ENCODE measurements around the gene NDUFB10. TPM values are rescaled to one million over a fixed set of nuclear protein-coding genes. Genes with fewer than 3 reads are reported as not detected.
A peak's percentile ranks its signal among the peaks of the same experiment; 100 is the strongest.

Gene NDUFB10
- total and polyA plus RNA-seq, 10 of the 15 experiments (the other 5 are each of a cell fraction or from before 2014, with no cell fraction given): 52.2 to 319 (median 130) TPM

DNA sequence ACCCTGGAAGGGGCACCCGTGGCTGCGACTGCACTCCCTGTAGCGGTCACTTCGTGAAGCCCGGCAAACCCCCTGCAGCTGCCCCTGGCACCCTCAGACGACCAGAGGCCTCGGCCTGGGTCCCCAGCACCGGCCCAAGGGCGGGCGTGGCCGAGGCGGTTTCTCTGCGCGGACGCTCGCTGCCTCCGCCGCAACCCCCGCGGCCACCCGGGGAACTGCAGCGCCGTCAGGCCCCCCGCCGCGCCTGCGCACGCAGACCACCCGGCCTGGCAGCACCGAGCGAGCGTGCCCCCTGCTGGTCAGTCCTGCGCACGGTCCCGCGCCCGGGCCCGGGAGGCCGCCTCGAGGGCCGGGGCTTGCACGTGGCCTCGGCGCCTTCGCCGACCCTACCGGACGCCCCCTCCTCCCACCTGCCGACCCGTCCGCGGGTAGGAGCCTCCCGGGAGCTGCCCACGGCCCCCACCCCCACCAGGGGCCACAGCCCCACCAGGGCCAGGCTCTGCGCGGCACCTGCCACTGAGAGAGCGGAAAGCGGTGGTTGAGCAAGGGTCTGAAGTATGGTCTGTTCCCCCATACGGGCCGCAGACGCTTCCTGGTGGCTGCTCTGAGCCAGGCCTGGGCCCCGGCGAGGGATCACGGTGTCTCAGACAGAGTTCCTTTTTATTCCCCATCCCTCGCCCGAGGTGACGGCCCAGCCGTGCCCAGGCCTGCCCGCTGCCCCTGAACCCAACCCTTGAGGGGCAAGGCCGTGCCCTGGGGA, 29.6 kb upstream of the NDUFB10 start:
- Histone ChIP-seq H3K4me2 (ENCODE audit: control insufficient read depth, insufficient read depth) (peak overlapping the region; percentile 62), H3K4me3 (peak overlapping the region; percentile 60; the same call in 1 of the 2 replicates), H3K36me3 (ENCODE audit: control insufficient read depth in 2 of 2, insufficient read depth in 2 of 2, low read length in 1 of 2) (no peaks in the 10 kb centered on the region), H3K27ac (ENCODE audit: control insufficient read depth, insufficient read depth) (no peak overlapping the region), H3K9ac (ENCODE audit: control insufficient read depth, insufficient read depth, low read length) (no peak overlapping the region), H3K27me3 (replicated peaks in 1 of 2; ENCODE audit: control insufficient read depth in 2 of 2, insufficient read depth in 2 of 2, low read length in 1 of 2) (no peaks in the 10 kb centered on the region; a peak in 3 of 4 replicates), H3K79me2 (ENCODE audit: control insufficient read depth, insufficient read depth, low read length) (no peaks in the 10 kb centered on the region), H3K9me3 (replicated peaks; ENCODE audit: control insufficient read depth, insufficient read depth, low read length) (no peaks in the 10 kb centered on the region), H4K20me1 (ENCODE audit: control insufficient read depth, insufficient read depth) (no peaks in the 10 kb centered on the region), H3K4me1 (ENCODE audit: control insufficient read depth, insufficient read depth, low read length) (no peaks in the 10 kb centered on the region; the same call in 1 of the 2 replicates), H2AFZ (ENCODE audit: control insufficient read depth, low read depth, low read length) (peak overlapping the region; percentile 73)
- DNase-seq (ENCODE audit: low read depth, low spot score) (no peak), ATAC-seq (peak; percentile 98), FAIRE-seq (no peak)
- in situ Hi-C loops (cut with MboI) (loop anchor here (10.0 kb wide), 1 partner anchor 65 kb away; no protein-coding TSS in a partner anchor), intact Hi-C loops (cut with micrococcal nuclease; ENCODE audit: unreplicated experiment) (loop anchor here (2.0 kb wide), 1 partner anchor 67 kb away; no protein-coding TSS in a partner anchor)
- 11% methylated on average over 50 of the region's 70 CpGs for WGBS (ENCODE audit: insufficient coverage, insufficient replicate concordance, low lambda C conversion rate, missing lambda C conversion rate)
- CTCF ChIA-PET: interaction anchor here (0.6 to 4.2 kb wide), 9 partner anchors 10 to 119 kb away, joined by 3 to 21 read pairs (median 6); no protein-coding TSS in a partner anchor
- BruUV-seq (replicated peaks): no TSS peak
- POLR2A ChIA-PET: interaction anchor here (0.6 to 0.9 kb wide), 2 partner anchors 78 to 147 kb away, joined by 3 to 7 read pairs; partner anchors contain the start of genes NUBP2 and SPSB3
- SMC1A ChIA-PET (ENCODE audit: uncharacterized antibody, unreplicated experiment): interaction anchor here (1.3 to 1.8 kb wide), 3 partner anchors 63 to 211 kb away, joined by 3 to 5 read pairs (median 3); no protein-coding TSS in a partner anchor
- RAD21 ChIA-PET (ENCODE audit: unreplicated experiment): interaction anchor here (1.0 to 2.0 kb wide), 4 partner anchors 11 to 147 kb away, joined by 3 to 6 read pairs (median 4); partner anchors contain the start of genes FAHD1, NUBP2 and SPSB3
- TF ChIP-seq IRF4 (IDR thresholded peaks at IDR 0.05; ENCODE audit: low read depth, low read length): no peak
- TF ChIP-seq, protein P1, sequence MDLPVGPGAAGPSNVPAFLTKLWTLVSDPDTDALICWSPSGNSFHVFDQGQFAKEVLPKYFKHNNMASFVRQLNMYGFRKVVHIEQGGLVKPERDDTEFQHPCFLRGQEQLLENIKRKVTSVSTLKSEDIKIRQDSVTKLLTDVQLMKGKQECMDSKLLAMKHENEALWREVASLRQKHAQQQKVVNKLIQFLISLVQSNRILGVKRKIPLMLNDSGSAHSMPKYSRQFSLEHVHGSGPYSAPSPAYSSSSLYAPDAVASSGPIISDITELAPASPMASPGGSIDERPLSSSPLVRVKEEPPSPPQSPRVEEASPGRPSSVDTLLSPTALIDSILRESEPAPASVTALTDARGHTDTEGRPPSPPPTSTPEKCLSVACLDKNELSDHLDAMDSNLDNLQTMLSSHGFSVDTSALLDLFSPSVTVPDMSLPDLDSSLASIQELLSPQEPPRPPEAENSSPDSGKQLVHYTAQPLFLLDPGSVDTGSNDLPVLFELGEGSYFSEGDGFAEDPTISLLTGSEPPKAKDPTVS (IDR thresholded peaks at IDR 0.05; ENCODE audit: low read depth, low read length): no peak
- TF ChIP-seq, protein P2, sequence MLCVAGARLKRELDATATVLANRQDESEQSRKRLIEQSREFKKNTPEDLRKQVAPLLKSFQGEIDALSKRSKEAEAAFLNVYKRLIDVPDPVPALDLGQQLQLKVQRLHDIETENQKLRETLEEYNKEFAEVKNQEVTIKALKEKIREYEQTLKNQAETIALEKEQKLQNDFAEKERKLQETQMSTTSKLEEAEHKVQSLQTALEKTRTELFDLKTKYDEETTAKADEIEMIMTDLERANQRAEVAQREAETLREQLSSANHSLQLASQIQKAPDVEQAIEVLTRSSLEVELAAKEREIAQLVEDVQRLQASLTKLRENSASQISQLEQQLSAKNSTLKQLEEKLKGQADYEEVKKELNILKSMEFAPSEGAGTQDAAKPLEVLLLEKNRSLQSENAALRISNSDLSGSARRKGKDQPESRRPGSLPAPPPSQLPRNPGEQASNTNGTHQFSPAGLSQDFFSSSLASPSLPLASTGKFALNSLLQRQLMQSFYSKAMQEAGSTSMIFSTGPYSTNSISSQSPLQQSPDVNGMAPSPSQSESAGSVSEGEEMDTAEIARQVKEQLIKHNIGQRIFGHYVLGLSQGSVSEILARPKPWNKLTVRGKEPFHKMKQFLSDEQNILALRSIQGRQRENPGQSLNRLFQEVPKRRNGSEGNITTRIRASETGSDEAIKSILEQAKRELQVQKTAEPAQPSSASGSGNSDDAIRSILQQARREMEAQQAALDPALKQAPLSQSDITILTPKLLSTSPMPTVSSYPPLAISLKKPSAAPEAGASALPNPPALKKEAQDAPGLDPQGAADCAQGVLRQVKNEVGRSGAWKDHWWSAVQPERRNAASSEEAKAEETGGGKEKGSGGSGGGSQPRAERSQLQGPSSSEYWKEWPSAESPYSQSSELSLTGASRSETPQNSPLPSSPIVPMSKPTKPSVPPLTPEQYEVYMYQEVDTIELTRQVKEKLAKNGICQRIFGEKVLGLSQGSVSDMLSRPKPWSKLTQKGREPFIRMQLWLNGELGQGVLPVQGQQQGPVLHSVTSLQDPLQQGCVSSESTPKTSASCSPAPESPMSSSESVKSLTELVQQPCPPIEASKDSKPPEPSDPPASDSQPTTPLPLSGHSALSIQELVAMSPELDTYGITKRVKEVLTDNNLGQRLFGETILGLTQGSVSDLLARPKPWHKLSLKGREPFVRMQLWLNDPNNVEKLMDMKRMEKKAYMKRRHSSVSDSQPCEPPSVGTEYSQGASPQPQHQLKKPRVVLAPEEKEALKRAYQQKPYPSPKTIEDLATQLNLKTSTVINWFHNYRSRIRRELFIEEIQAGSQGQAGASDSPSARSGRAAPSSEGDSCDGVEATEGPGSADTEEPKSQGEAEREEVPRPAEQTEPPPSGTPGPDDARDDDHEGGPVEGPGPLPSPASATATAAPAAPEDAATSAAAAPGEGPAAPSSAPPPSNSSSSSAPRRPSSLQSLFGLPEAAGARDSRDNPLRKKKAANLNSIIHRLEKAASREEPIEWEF (IDR thresholded peaks at IDR 0.05; ENCODE audit: insufficient replicate concordance, low read depth, low read length): no peak
- no peak for TF ChIP-seq ETV6 (conservative IDR thresholded peaks at IDR 0.05 in 1 of 2, IDR thresholded peaks at IDR 0.05 in 1 of 2; ENCODE audit: borderline replicate concordance in 1 of 2, low read depth in 1 of 2)
- peak; percentile 79 for TF ChIP-seq YY1 (IDR thresholded peaks at IDR 0.05; ENCODE audit: low read depth, low read length)
- TF ChIP-seq ZNF622 (IDR thresholded peaks at IDR 0.05): no peak
- TF ChIP-seq POLR2A (IDR thresholded peaks at IDR 0.05; ENCODE audit: low read depth, low read length): peak; percentile 43; the same call in 1 of the 2 replicates
- TF ChIP-seq BACH1 (IDR thresholded peaks at IDR 0.05; ENCODE audit: borderline replicate concordance): peak; percentile 80
- TF ChIP-seq, protein P3, sequence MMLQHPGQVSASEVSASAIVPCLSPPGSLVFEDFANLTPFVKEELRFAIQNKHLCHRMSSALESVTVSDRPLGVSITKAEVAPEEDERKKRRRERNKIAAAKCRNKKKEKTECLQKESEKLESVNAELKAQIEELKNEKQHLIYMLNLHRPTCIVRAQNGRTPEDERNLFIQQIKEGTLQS (IDR thresholded peaks at IDR 0.05; ENCODE audit: borderline replicate concordance, extremely low read depth, low read depth, low read length): 0 out of 2 replicates have a peak, but pooled peaks have one; percentile 24
- TF ChIP-seq RB1 (IDR thresholded peaks at IDR 0.05; ENCODE audit: borderline replicate concordance): peak; percentile 83; the same call in 1 of the 2 replicates
- TF ChIP-seq GATAD2B (conservative IDR thresholded peaks at IDR 0.05; ENCODE audit: low read depth): peak; percentile 80
- TF ChIP-seq SMARCA5 (IDR thresholded peaks at IDR 0.05): peak; percentile 97

All from GM12878 (cell line).